VCaP (cell line): Measurements from ENCODE around the gene CYP4F2.
"Not testable (repeated sequence)": the region's sequence is repeated elsewhere in the genome, so short reads cannot be mapped to it uniquely, and the experiment has no call there.

Experiments
- H3K27ac ChIP-seq: fragments of 450-650 bp; 2 replicates; pipeline ENCODE4 v1.5.1; 2017
- TF ChIP-seq, protein P1 (sequence below): fragments of 450-650 bp; conservative IDR thresholded peaks from 2 replicates; pipeline ENCODE4 v1.5.1; 2017; ENCODE audit warnings: mild to moderate bottlenecking, moderate library complexity

CYP4F2 gene

GRCh38 chr19:15841875-15842569, 55.9 kb downstream of the CYP4F2 start:
- peak overlapping the region; percentile 68 for H3K27ac ChIP-seq
- TF ChIP-seq, protein P1, sequence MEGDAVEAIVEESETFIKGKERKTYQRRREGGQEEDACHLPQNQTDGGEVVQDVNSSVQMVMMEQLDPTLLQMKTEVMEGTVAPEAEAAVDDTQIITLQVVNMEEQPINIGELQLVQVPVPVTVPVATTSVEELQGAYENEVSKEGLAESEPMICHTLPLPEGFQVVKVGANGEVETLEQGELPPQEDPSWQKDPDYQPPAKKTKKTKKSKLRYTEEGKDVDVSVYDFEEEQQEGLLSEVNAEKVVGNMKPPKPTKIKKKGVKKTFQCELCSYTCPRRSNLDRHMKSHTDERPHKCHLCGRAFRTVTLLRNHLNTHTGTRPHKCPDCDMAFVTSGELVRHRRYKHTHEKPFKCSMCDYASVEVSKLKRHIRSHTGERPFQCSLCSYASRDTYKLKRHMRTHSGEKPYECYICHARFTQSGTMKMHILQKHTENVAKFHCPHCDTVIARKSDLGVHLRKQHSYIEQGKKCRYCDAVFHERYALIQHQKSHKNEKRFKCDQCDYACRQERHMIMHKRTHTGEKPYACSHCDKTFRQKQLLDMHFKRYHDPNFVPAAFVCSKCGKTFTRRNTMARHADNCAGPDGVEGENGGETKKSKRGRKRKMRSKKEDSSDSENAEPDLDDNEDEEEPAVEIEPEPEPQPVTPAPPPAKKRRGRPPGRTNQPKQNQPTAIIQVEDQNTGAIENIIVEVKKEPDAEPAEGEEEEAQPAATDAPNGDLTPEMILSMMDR, result peak; percentile 36; the same call in 1 of the 2 replicates

GRCh38 chr19:15840833-15841232, 57.0 kb downstream of the CYP4F2 start:
- no peak overlapping the region for H3K27ac ChIP-seq
- TF ChIP-seq, protein P1, result no peak

- H3K27ac ChIP-seq, result peak overlapping the region; percentile 100; the same call in 1 of the 2 replicates
Measured at GRCh38 chr19:15839888-15840287, 58.0 kb downstream of the CYP4F2 start.

GRCh38 chr19:15838351-15838750, 59.5 kb downstream of the CYP4F2 start:
- H3K27ac ChIP-seq, result peak overlapping the region; percentile 100
- TF ChIP-seq, protein P1, result no peak

DNA sequence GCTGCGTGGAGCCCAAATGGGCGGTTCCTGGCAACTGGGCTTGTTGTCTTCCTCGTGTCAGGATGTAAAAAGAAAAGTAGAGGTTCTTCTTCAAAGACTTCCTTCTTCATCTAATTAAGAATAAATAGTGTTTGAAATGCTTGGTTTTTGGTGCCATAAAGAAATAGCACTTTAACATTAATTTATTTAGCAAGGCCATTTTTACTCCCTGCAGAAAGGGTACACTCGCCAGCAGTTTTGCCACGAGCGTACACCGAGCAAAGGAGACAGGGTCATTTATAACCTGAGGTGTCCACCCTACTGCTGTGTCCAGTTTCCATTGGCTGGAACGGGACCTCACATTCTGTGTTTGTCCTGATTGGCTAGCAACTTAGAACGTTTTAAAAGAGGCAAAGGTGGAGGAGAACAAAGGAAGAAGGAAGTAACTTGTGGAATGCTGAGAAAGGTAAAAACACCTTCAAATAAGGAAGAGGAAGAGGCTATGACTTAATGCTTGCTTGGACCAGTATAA, 60.6 kb downstream of the CYP4F2 start:
- peak overlapping the region; percentile 100 for H3K27ac ChIP-seq
- TF ChIP-seq, protein P1, result no peak

GRCh38 chr19:15836330-15837220, 61.3 kb downstream of the CYP4F2 start:
- peak overlapping the region; percentile 100 for H3K27ac ChIP-seq
- TF ChIP-seq, protein P1, result no peak

GRCh38 chr19:15835565-15836329, 62.1 kb downstream of the CYP4F2 start:
- peak overlapping the region; percentile 100 for H3K27ac ChIP-seq

DNA sequence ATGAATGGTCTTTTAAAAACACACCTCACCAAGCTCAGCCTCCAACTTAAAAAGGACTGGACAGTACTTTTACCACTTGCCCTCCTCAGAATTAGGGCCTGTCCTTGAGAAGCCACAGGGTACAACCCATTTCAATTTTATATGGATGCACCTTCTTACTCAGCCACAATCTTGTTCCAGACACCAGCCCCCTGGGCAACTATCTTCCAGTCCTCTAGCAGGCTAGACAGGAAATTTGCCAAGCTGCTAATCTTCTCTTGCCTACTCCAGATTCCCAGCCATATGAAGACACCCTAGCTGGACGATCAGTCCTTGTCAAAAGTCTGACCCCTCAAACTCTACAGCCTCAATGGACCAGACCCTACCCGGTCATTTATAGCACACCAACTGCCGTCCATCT, 63.6 kb downstream of the CYP4F2 start:
- H3K27ac ChIP-seq, result not testable (repeated sequence)
